SK-N-SH treated with all-trans-retinoic acid at 6 μM for 48 hours (cell line): ENCODE measurements around the gene COMMD3.

Experiments
- BACH2 ChIP-seq: fragments of 250-450 bp; sonication (Bioruptor Pico); IDR thresholded peaks from 2 replicates; pipeline ENCODE4 v1.9.0; 2021; ENCODE audit warnings: mild to moderate bottlenecking, borderline replicate concordance
- ESRRG ChIP-seq: fragments of 250-450 bp; sonication (Bioruptor Pico); IDR thresholded peaks from 2 replicates; pipeline ENCODE4 v1.6.1; 2021; ENCODE audit warnings: mild to moderate bottlenecking
- ISL1 ChIP-seq: fragments of 250-450 bp; sonication (Bioruptor Pico); IDR thresholded peaks from 2 replicates; pipeline ENCODE4 v2.1.2; 2022; ENCODE audit warnings: mild to moderate bottlenecking, moderate library complexity
- OSR1 ChIP-seq: fragments of 250-450 bp; sonication (Bioruptor Pico); IDR thresholded peaks from 2 replicates; pipeline ENCODE4 v1.8.0; 2022; ENCODE audit warnings: moderate library complexity, mild to moderate bottlenecking, inconsistent platforms
- PPARA ChIP-seq: fragments of 250-450 bp; sonication (Bioruptor Pico); IDR thresholded peaks from 2 replicates; pipeline ENCODE4 v1.5.0; 2020; ENCODE audit warnings: mild to moderate bottlenecking, borderline replicate concordance
- TOX ChIP-seq: fragments of 250-450 bp; sonication (Bioruptor Pico); IDR thresholded peaks from 2 replicates; pipeline ENCODE4 v1.8.0; 2021; ENCODE audit warnings: mild to moderate bottlenecking, moderate library complexity, borderline replicate concordance
- ZFP30 ChIP-seq: fragments of 450-650 bp; formaldehyde crosslinking; IDR thresholded peaks from 2 replicates; pipeline ENCODE4 v1.5.0; 2022; ENCODE audit warnings: mild to moderate bottlenecking, moderate library complexity
- ZNF8 ChIP-seq: fragments of 450-650 bp; formaldehyde crosslinking; IDR thresholded peaks from 2 replicates; pipeline ENCODE4 v1.5.0; 2020; ENCODE audit warnings: mild to moderate bottlenecking, moderate library complexity
- TF ChIP-seq, protein P1 (sequence below): fragments of 250-450 bp; sonication (Bioruptor Pico); IDR thresholded peaks from 2 replicates; pipeline ENCODE4 v1.8.0; 2021; ENCODE audit warnings: low read depth, mild to moderate bottlenecking, moderate library complexity, borderline replicate concordance

DNA sequence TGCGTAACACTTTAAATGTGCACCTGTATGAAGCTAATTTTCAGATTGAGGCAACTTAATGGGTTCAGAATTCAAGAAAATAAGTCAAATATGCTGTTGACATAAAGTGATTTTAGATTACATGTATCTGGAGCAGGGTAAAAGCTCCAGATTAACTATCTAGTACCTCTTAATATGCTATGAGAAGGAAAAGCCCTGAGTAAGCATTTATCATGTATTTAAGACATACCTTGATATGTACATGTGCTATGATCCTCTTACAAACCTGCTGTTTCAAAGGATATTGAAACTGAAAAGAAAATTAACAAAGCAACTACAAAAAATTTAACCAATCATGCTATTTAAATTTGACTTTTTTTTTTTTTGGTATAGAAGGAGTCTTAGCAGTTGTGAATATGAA lies 33.6 kb downstream of the COMMD3 start:
- TF ChIP-seq ESRRG (CRISPR knock-in tag) (no peak), BACH2 (CRISPR knock-in tag) (no peak), ZNF8 (CRISPR knock-in tag) (no peak), PPARA (no peak), OSR1 (CRISPR knock-in tag) (no peak), ZFP30 (CRISPR knock-in tag) (no peak), ISL1 (CRISPR knock-in tag) (no peak), TOX (no peak)
- TF ChIP-seq, protein P1, sequence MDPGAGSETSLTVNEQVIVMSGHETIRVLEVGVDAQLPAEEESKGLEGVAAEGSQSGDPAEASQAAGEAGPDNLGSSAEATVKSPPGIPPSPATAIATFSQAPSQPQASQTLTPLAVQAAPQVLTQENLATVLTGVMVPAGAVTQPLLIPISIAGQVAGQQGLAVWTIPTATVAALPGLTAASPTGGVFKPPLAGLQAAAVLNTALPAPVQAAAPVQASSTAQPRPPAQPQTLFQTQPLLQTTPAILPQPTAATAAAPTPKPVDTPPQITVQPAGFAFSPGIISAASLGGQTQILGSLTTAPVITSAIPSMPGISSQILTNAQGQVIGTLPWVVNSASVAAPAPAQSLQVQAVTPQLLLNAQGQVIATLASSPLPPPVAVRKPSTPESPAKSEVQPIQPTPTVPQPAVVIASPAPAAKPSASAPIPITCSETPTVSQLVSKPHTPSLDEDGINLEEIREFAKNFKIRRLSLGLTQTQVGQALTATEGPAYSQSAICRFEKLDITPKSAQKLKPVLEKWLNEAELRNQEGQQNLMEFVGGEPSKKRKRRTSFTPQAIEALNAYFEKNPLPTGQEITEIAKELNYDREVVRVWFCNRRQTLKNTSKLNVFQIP (CRISPR knock-in tag): no peak
